ENCODE data around the gene ABHD8. TPM values are rescaled to one million over a fixed set of nuclear protein-coding genes. Genes with fewer than 3 reads are reported as not detected.

ABHD8 gene
- total RNA-seq, 3 donors from 2014 or later = 3.6 to 4.5 (median 3.7) TPM

DNA sequence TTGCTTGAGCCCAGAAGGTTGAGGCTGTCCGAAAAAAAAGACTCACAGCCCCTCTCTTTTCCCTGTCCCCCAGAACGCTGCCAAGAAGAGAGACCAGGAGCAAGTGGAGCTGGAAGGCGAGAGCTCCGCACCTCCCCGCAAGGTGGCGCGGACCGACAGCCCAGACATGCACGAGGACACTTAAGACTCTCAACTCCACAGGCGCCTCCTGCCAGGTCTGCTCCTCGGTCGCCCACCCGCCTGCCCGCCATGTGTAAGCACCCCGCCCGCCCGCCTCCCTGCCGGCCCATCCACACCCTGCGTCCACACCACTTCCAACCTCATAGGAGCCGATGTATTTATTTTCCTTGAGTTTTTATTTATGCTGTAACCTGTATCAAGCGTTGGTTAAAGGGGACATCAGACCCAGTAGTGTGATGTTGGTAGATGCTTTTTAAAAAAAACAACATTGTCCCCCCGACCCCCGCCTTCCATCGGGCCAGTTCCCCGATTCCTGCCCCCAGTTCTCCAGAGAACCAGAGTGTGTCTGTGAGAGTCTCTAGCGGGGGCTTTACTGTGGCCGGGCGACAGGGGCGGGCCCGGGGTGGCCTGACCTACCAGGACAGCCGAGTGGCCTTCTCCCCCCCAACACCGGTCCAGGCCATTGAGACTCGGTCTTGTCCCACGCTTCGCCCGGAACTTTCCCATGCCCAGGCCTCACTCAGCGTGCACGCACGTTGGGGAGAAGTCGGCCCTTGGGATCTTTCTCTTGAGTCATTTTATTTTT is 16.4 kb upstream of the ABHD8 start:
- ATAC-seq (no peak), DNase-seq (no peak)
- H3K9me3 Mint-ChIP-seq = no peaks in the 10 kb centered on the region
- peaks cover 15% of the 10 kb centered on the region for H3K36me3 Mint-ChIP-seq (ENCODE audit: insufficient read depth)
- H3K27me3 Mint-ChIP-seq (ENCODE audit: low read depth) = no peaks in the 10 kb centered on the region
- peaks cover 5% of the 10 kb centered on the region for H3K4me1 Mint-ChIP-seq (ENCODE audit: low read depth)
- no peak overlapping the region for H3K4me3 Mint-ChIP-seq

DNA sequence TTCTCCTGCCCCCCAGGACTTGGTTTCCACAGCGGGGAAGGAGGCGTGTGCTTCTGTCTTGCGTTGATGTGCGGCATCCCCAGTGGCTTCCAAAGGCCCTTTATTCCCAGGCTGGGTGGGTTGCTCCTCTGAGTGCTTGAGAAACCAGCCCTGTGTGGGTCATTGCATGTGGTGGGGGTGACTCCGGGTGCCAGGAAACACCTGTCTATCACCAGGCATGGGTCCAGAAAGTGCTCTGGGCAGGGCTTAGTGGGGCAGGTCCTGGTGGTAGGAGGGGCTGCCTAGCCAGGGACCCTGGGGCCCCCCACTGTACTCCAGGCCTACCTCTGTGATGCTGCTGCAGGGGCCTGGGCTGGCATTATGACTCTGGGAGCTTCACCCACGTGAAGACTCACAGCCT is 15.7 kb upstream of the ABHD8 start:
- H3K36me3 Mint-ChIP-seq (ENCODE audit: insufficient read depth) = peaks cover 15% of the 10 kb centered on the region
- H3K4me1 Mint-ChIP-seq (ENCODE audit: low read depth) = peaks cover 5% of the 10 kb centered on the region
- no peak for ATAC-seq
- no peaks in the 10 kb centered on the region for H3K9me3 Mint-ChIP-seq
- no peaks in the 10 kb centered on the region for H3K27me3 Mint-ChIP-seq (ENCODE audit: low read depth)
- H3K4me3 Mint-ChIP-seq = no peak overlapping the region
- DNase-seq = no peak

DNA sequence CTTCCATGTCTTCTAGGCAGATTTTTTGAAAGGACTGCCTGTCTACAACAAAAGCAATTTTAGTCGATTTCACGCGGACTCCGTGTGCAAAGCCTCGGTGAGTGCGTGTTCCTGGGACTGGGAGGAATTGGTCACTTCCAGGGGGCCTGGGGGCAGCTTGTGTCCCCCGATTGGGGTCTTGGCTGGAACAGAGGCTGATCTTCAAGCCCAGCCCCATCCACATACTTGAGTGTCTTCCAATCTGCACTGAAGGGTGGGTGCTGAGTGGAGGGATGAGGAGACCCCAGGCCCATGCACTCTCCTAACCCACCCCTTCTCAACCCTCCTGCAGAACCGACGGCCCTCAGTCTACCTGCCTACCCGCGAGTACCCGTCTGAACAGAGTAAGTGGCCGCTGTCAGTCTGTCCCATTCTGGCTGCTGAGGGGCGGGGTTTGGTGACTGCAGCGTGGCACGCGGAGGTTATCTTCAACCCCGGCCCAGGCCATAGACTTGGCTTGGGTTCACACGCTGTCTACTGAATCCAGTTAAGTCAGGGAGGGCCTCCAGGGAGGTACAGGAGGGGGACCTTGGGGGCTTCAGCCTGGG is 10.9 kb upstream of the ABHD8 start:
- peaks cover 21% of the 10 kb centered on the region for H3K4me1 Mint-ChIP-seq (ENCODE audit: low read depth)
- H3K36me3 Mint-ChIP-seq (ENCODE audit: insufficient read depth) = peaks cover 15% of the 10 kb centered on the region
- no peaks in the 10 kb centered on the region for H3K27me3 Mint-ChIP-seq (ENCODE audit: low read depth)
- DNase-seq = no peak
- H3K4me3 Mint-ChIP-seq = no peak overlapping the region
- no peak for ATAC-seq
- H3K9me3 Mint-ChIP-seq = no peaks in the 10 kb centered on the region

DNA sequence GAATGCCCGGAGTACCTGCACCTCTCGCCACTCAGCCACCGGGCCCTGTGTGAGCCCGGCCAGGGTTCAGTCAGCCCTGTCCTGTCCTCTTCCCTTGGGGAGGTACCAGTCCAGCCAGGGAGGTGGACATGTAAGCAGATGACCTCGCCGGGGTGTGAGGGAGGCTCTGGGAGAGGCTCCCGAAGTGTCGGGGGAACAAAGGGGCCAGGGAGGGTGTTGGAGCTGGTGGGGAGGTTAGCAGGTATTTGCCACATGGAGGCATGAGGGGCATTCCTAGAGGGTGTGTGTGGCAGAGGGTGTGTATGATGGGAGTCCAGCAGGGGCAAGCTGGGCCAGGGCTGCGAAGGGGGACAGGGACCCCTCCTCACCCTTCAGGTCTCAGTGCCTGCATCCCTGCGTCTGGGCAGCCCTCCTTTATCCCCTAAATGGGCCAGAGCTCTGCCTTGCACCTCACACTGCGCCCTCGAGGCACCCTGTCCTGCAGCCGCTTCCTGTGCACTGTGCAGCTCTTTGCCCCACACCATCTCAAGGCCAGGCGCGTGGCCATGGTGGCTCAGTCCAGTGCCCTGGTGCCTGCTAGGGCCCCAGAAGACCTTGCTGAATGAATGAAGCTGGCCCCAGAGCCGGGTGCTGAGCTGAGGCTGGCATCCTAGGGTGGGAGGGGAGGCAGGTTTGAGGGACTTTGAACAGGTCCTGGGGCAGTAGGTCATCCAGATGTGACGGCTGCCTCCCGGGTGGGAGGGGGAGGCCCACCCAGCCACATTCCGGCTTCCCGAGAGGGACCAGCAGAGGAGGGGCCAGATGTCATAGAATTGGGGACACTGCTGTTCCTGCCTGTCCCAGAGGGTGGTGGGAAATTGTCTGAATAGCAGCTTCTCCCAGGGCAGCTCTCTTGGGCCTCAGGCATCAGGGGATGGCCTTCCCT is 9.2 kb upstream of the ABHD8 start:
- Mint-ChIP-seq H3K4me1 (ENCODE audit: low read depth) (peaks cover 30% of the 10 kb centered on the region), H3K36me3 (ENCODE audit: insufficient read depth) (peaks cover 15% of the 10 kb centered on the region), H3K4me3 (no peak overlapping the region), H3K9me3 (no peaks in the 10 kb centered on the region), H3K27me3 (ENCODE audit: low read depth) (no peaks in the 10 kb centered on the region)
- DNase-seq (no peak), ATAC-seq (no peak)

DNA sequence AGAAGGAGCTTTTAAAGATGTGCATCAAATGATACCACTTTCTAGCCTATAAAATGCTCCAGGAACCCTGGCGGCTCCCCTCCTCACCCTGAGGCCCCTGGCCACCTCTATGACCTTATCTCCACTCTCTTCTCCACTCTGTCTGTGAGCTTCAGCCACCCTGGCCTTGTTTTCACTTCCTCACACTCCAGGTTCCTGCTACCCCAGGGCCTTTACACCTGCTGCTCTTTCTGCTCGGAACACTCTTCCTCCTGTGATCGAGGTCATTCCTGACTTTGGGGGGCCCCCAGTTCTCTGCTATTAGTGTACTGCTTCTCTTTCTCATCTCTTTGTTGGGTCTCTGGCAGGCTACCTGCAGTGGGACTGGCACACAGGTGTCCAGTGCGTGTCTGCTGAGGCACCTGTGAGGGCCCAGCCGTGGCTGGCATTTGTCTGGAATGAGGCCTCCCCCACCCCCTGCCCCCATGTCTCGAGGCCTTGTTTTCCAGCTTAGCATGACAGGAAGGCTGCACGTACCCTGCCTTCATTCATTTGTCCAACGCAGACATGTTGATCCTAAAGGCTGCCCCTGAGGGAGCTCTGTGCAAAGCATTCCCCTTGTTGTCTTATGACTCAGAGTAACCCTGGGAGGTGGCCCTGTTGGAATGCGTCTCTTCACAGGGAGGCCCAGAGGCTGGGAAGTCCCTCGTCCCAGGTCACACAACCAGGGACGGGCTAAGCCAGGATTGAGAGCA is 8.4 kb upstream of the ABHD8 start:
- Mint-ChIP-seq H3K4me3 (peak overlapping the region; percentile 66), H3K9me3 (no peaks in the 10 kb centered on the region), H3K36me3 (ENCODE audit: insufficient read depth) (peaks cover 15% of the 10 kb centered on the region), H3K27me3 (ENCODE audit: low read depth) (no peaks in the 10 kb centered on the region), H3K4me1 (ENCODE audit: low read depth) (peaks cover 30% of the 10 kb centered on the region)
- DNase-seq = no peak
- no peak for ATAC-seq

DNA sequence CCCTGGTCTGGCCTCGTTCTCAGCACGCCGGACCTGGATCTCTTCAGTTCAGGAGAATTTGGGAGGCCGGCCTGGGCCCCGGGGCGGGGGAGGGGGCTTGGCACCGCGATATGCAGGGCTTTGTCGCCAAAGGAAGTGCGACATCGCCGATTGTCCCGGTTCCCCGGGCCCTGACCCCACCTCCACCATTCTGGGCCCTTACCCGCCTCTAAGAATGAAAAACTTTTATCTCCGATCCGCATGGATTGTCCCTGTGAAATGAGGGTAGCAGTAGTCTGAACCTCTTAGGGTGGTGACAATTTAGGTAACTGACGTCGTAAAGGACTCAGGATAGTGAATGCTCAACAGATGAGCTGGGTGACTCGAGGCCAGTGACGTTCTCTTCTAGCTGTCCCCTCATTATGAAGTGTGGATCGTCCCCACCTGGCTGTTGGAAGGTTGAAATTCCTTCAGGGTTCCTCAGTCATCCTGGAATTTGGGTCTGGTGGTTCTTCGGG is 6.8 kb upstream of the ABHD8 start:
- peak overlapping the region; percentile 97 for H3K4me3 Mint-ChIP-seq
- DNase-seq (no peak), ATAC-seq (no peak)
- H3K27me3 Mint-ChIP-seq (ENCODE audit: low read depth) = no peaks in the 10 kb centered on the region
- no peaks in the 10 kb centered on the region for H3K9me3 Mint-ChIP-seq
- H3K36me3 Mint-ChIP-seq (ENCODE audit: insufficient read depth) = peaks cover 8% of the 10 kb centered on the region
- H3K4me1 Mint-ChIP-seq (ENCODE audit: low read depth) = peaks cover 35% of the 10 kb centered on the region

DNA sequence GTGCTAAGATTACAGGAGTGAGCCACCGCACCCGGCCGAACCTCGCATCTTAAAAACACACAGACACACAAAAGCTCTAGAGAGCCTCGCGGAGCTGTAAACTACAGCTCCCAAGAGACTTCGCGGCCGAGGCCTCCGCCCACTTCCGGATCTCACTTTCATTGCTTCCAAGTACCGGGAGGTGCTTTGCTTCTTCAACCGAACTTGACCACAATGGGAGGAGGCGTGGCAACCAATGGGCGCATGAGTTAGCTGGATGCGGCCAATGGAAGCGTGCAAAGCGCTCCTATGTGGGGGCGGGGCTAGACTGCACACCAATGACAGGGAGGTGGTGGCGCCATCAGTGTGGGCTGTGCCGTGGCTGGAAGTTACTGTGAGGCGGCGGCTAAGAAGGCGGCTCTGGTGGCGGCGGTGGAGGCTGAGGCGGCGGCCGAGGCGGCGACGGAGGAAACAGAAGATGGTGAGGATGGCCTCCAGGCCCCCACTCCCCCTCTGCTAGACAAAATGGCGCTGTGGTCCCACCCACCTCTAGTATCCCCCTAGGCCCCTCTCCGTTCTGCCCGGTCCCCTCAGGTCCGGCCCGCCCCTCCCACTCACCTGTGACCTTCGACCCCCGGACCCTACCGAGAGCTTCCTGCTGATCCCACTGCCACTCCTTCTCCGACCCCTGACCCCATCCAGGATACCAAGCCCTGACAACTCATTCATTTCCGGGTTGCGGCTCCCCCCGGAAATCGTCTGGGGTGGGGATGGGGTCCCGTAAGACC is 6.2 kb upstream of the ABHD8 start, which contains the start of gene DDA1:
Gene DDA1, plus strand, starts transcription at position 366 of the 767 bp plus-strand sequence. Its CDS starts 92 bp downstream, at position 458.
- peaks cover 8% of the 10 kb centered on the region for H3K36me3 Mint-ChIP-seq (ENCODE audit: insufficient read depth)
- peak within 1 kb of the TSS; percentile 97 for H3K4me3 Mint-ChIP-seq
- no peaks in the 10 kb centered on the region for H3K9me3 Mint-ChIP-seq
- ATAC-seq (peak; percentile 85 to 87), DNase-seq (peak; percentile 98)
- H3K27me3 Mint-ChIP-seq (ENCODE audit: low read depth) = no peaks in the 10 kb centered on the region
- H3K4me1 Mint-ChIP-seq (ENCODE audit: low read depth) = peaks cover 39% of the 10 kb centered on the region

DNA sequence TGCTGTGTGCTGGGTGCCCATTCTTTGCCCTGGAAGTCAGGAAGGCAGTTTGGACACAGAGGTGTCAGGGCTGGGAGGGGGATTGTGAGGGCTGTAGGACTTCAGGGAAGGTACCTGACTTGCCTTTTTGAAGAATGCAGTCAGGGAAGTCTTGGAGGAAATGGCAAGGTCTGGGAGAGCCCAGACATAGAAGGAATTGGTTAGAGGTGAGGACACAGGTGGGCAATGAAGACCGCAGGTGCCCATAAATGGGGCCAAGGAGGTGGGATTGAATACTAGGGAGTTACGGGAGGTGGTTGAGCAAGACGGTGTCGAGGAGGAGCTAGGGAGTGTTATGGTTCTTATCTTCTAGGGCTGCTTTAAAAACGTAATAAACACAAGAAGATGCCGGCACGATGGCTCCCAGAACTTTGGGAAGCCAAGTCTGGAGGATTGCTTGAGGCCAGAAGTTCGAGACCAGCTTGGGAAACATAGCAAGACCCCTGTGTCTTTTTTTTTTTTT is 4.7 kb upstream of the ABHD8 start:
- peak overlapping the region; percentile 89 for H3K4me3 Mint-ChIP-seq
- peaks cover 8% of the 10 kb centered on the region for H3K36me3 Mint-ChIP-seq (ENCODE audit: insufficient read depth)
- ATAC-seq (no peak), DNase-seq (no peak)
- peaks cover 45% of the 10 kb centered on the region for H3K4me1 Mint-ChIP-seq (ENCODE audit: low read depth)
- no peaks in the 10 kb centered on the region for H3K9me3 Mint-ChIP-seq
- no peaks in the 10 kb centered on the region for H3K27me3 Mint-ChIP-seq (ENCODE audit: low read depth)

DNA sequence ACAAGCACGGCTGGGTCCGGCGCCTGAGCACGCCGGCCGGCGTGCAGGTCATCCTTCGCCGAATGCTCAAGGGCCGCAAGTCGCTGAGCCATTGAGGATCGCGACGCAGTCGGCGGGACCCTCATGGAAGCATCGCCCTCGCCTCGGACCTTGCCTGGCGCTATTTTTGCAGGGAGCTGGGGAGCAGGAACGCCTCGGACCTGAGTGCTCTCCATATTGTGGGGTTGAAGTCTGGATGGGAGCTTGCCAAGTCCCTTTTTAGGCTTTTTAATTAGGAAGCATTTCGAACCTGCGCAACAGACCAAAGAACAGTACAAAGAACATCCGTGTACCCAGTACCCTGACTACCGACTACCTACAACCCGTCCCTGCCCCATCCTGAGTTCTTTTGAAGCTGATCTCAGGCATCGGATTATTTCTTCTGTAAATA is 3.1 kb upstream of the ABHD8 start:
- H3K36me3 Mint-ChIP-seq (ENCODE audit: insufficient read depth) = peaks cover 2% of the 10 kb centered on the region
- H3K9me3 Mint-ChIP-seq = no peaks in the 10 kb centered on the region
- H3K4me1 Mint-ChIP-seq (ENCODE audit: low read depth) = peaks cover 45% of the 10 kb centered on the region
- DNase-seq (no peak), ATAC-seq (no peak)
- H3K4me3 Mint-ChIP-seq = peak overlapping the region; percentile 89
- H3K27me3 Mint-ChIP-seq (ENCODE audit: low read depth) = no peaks in the 10 kb centered on the region

DNA sequence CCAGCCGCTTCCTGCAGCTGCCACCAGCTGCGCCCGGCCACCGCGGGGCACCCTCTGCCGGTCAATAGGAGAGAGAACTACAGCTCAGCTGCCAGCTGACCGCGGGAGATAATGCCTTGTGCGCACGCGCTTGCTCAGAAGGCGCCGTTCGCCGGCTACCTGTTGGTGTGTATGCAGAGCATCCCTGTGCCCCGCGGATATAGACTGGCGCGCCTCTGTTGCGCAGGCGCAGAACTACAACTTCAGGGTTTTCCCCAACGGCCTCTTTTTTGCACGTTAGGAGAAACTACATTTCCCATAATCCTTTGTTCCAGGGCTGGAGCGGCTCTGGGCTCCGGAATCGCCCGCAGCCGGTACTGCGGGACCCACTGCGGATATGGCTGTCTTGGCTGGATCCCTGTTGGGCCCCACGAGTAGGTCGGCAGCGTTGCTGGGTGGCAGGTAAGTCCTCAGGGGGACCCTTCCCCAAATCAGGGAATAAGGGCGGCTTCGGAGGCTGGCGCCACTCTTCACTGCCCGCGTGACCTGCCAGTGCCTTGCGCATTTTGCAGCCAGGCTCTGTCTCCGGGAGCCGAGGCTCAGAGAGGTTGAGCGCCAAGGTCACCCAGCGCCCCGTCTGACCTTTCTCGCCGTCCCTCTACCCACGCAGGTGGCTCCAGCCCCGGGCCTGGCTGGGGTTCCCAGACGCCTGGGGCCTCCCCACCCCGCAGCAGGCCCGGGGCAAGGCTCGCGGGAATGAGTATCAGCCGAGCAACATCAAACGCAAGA is 2.5 kb upstream of the ABHD8 start, which contains the start of gene MRPL34:
Gene MRPL34, plus strand, starts transcription at position 356 of the 768 bp plus-strand sequence. Its CDS starts 21 bp downstream, at position 377.
- ATAC-seq (peak; percentile 60 to 65), DNase-seq (peak; percentile 89)
- peak within 1 kb of the TSS; percentile 89 for H3K4me3 Mint-ChIP-seq
- no peaks in the 10 kb centered on the region for H3K27me3 Mint-ChIP-seq (ENCODE audit: low read depth)
- H3K36me3 Mint-ChIP-seq (ENCODE audit: insufficient read depth) = no peaks in the 10 kb centered on the region
- H3K9me3 Mint-ChIP-seq = no peaks in the 10 kb centered on the region
- H3K4me1 Mint-ChIP-seq (ENCODE audit: low read depth) = peaks cover 42% of the 10 kb centered on the region

DNA sequence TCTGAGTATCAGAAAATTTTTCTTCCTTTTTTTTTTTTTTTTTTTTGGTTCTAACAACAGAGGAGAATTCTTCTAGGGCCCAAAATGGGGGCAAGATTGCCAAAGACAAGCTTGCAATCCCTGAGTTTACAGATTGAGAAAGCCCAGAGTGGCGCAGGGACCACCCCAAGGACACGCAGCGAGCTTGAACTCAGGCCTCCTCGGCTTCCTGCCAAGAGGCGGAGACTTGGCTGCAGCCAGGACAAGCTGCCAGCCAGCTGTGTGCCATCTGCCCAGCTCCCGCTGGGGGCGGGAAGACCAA is 1.9 kb upstream of the ABHD8 start:
- Mint-ChIP-seq H3K4me1 (ENCODE audit: low read depth) (peaks cover 36% of the 10 kb centered on the region), H3K4me3 (peak overlapping the region; percentile 89), H3K9me3 (no peaks in the 10 kb centered on the region), H3K36me3 (ENCODE audit: insufficient read depth) (no peaks in the 10 kb centered on the region), H3K27me3 (ENCODE audit: low read depth) (no peaks in the 10 kb centered on the region)
- DNase-seq (no peak), ATAC-seq (no peak)

DNA sequence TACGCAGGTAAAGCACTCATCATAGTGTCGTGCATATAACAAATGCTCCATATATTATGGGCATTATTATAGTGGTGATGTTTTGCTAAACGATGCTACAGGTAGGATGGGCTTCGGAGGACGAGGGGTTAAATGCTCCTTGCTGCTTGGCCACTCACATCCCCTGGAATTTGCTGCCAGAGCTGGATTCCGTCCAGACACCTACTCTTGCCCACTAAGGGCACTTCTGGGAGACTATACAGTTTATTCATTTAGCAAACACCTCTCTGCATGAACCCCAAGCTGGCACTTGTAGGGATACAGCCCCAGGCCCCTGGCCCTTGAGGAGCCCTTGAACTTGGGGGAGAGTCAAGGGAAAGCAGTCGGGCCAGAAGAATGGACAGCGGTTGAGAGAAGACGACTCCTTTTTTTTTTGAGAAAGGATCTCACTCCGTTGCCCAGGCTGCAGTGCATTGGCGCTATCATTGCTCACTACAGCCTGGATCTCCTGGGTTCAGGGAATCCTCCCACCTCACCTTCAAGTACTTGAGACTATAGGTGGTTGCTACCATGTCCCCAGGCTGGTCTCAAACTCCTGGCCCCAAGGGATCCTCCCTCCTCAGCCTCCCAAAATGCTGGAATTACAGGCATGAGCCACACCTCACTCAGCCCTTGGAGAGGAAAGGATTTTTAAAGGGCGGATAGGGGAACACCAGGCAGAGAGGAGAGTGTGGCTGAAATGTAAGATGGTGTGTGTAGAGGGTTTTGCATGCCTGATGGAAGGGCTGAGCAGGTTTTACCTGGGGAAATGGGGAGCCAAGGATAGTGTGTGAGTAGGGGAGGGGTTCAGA is 1.4 kb upstream of the ABHD8 start:
- H3K36me3 Mint-ChIP-seq (ENCODE audit: insufficient read depth) = no peaks in the 10 kb centered on the region
- no peak for DNase-seq
- H3K9me3 Mint-ChIP-seq = no peaks in the 10 kb centered on the region
- H3K4me1 Mint-ChIP-seq (ENCODE audit: low read depth) = peaks cover 34% of the 10 kb centered on the region
- peak overlapping the region; percentile 89 for H3K4me3 Mint-ChIP-seq
- H3K27me3 Mint-ChIP-seq (ENCODE audit: low read depth) = no peaks in the 10 kb centered on the region
- ATAC-seq = no peak
